Measurements from ENCODE around the gene RBM8A. TPM values are rescaled to one million over a fixed set of nuclear protein-coding genes. Genes with fewer than 3 reads are reported as not detected.

Gene RBM8A
- total and polyA plus RNA-seq, 5 donors from 2014 or later = 143 to 176 (median 154) TPM

- H3K4me1 ChIP-seq (ENCODE audit: control insufficient read depth, insufficient read depth, low read length, poor library complexity, severe bottlenecking) = peaks cover 49% of the 10 kb centered on the region
- H3K27me3 Mint-ChIP-seq = no peaks in the 10 kb centered on the region
- peak within 1 kb of the TSS; percentile 82 for H3K27ac ChIP-seq (ENCODE audit: insufficient read depth, low read length, poor library complexity, severe bottlenecking)
- peak; percentile 91 to 93 for ATAC-seq (ENCODE audit: low read depth in 2 of 2)
- H3K27me3 ChIP-seq (ENCODE audit: control insufficient read depth, insufficient read depth, low read length) = no peaks in the 10 kb centered on the region
- peak; percentile 90 to 97 (median 92) for DNase-seq
- peak within 1 kb of the TSS; percentile 95 to 96 (median 96) for H3K4me3 Mint-ChIP-seq
- no peaks in the 10 kb centered on the region for H3K36me3 ChIP-seq (ENCODE audit: control insufficient read depth, insufficient read depth, low read length)
- peaks cover 11% of the 10 kb centered on the region for H3K36me3 Mint-ChIP-seq
- no peaks in the 10 kb centered on the region for H3K9me3 ChIP-seq (ENCODE audit: control insufficient read depth in 2 of 2, low read length in 2 of 2)
- H3K9me3 Mint-ChIP-seq = peaks cover 0 to 4% (median 0%) of the 10 kb centered on the region in 7 donors
- peak within 1 kb of the TSS; percentile 96 to 99 (median 97) for H3K27ac Mint-ChIP-seq
- peak within 1 kb of the TSS; percentile 97 for H3K4me3 ChIP-seq (ENCODE audit: low read depth, low read length)
- H3K4me1 Mint-ChIP-seq = peaks cover 22 to 68% (median 41%) of the 10 kb centered on the region in 4 donors
Observed at GRCh38 chr1:145964328-145965118, 37.2 kb upstream of the RBM8A start, which contains the start of the genes ANKRD34A and POLR3GL. Gene ANKRD34A (minus strand): TSS chr1:145964575. CDS start chr1:145961759, 2,816 bp downstream. Gene POLR3GL (plus strand): TSS chr1:145964690. CDS start chr1:145974866, 10,176 bp downstream.

GRCh38 chr1:145963265-145964019 lies 36.2 kb upstream of the RBM8A start:
- Mint-ChIP-seq H3K9me3 (peaks cover 0 to 4% (median 0%) of the 10 kb centered on the region in 7 donors), H3K27ac (peak overlapping the region; percentile 96 to 99 (median 97)), H3K36me3 (peaks cover 11% of the 10 kb centered on the region), H3K4me1 (peaks cover 22 to 73% (median 51%) of the 10 kb centered on the region in 4 donors), H3K27me3 (no peaks in the 10 kb centered on the region), H3K4me3 (peak overlapping the region; percentile 95 to 96 (median 96))
- peak overlapping the region; percentile 82 for H3K27ac ChIP-seq (ENCODE audit: insufficient read depth, low read length, poor library complexity, severe bottlenecking)
- no peaks in the 10 kb centered on the region for H3K27me3 ChIP-seq (ENCODE audit: control insufficient read depth, insufficient read depth, low read length)
- ATAC-seq (ENCODE audit: low read depth in 2 of 2) (no peak), DNase-seq (no peak)
- no peaks in the 10 kb centered on the region for H3K9me3 ChIP-seq (ENCODE audit: control insufficient read depth in 2 of 2, low read length in 2 of 2)
- peak overlapping the region; percentile 97 for H3K4me3 ChIP-seq (ENCODE audit: low read depth, low read length)
- peaks cover 60% of the 10 kb centered on the region for H3K4me1 ChIP-seq (ENCODE audit: control insufficient read depth, insufficient read depth, low read length, poor library complexity, severe bottlenecking)
- H3K36me3 ChIP-seq (ENCODE audit: control insufficient read depth, insufficient read depth, low read length) = no peaks in the 10 kb centered on the region

DNA sequence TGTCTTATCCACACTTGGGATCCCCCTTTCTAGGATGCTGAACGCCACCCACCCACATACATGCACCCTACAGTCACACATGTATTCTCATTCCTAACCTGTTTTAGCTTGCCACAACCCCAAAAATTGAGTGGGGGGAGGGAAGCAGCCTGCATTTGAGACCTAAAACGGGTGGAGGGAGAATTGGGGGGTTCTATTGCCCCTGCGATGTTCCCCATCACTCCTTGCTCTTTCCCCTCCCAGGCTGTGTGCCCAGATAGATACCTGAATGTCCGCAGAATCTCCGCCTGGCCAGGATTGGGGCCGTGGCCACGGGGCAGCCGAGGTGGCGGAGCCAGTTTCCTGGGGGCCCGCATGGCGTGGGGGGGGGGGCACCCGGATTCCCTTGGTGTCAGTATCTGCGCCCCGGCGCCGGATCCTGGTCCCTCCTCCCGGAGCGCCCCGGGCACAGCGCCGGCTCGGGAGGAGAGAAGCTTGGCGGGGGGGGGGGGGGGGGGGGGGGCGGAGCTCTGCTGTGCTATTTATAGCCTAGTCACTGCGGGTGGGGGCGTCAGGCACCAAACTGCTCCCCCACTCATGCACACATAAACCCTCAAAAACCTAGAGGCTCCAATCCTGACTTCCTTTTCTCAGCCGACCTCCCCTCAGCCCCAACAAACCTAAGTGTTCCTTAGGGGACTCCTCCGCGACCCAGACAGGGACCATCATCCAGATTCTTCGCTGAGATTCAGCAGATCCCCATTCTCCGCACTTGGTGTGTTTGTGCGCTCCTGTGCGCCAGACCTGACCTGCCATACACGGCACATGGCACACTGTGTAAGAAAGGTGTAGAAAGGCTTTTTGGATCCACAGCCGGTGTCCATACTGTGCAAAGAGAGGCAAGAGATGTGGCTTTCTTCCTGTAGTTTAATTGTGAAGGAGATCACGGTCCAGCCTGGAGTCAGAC lies 35.1 kb upstream of the RBM8A start:
- no peaks in the 10 kb centered on the region for H3K9me3 ChIP-seq (ENCODE audit: control insufficient read depth in 2 of 2, low read length in 2 of 2)
- DNase-seq (peak in 2 of 3 donors; percentile 27 to 41), ATAC-seq (ENCODE audit: low read depth in 2 of 2) (no peak)
- no peaks in the 10 kb centered on the region for H3K36me3 ChIP-seq (ENCODE audit: control insufficient read depth, insufficient read depth, low read length)
- Mint-ChIP-seq H3K4me1 (peaks cover 19 to 71% (median 50%) of the 10 kb centered on the region in 4 donors), H3K27me3 (no peaks in the 10 kb centered on the region), H3K27ac (peak overlapping the region; percentile 96 to 99 (median 96)), H3K9me3 (peaks cover 0 to 2% (median 0%) of the 10 kb centered on the region in 7 donors), H3K4me3 (peak overlapping the region; percentile 95 to 97 (median 96)), H3K36me3 (peaks cover 3% of the 10 kb centered on the region)
- H3K27me3 ChIP-seq (ENCODE audit: control insufficient read depth, insufficient read depth, low read length) = no peaks in the 10 kb centered on the region
- peak overlapping the region; percentile 82 for H3K27ac ChIP-seq (ENCODE audit: insufficient read depth, low read length, poor library complexity, severe bottlenecking)
- peak overlapping the region; percentile 97 for H3K4me3 ChIP-seq (ENCODE audit: low read depth, low read length)
- H3K4me1 ChIP-seq (ENCODE audit: control insufficient read depth, insufficient read depth, low read length, poor library complexity, severe bottlenecking) = peaks cover 64% of the 10 kb centered on the region

DNA sequence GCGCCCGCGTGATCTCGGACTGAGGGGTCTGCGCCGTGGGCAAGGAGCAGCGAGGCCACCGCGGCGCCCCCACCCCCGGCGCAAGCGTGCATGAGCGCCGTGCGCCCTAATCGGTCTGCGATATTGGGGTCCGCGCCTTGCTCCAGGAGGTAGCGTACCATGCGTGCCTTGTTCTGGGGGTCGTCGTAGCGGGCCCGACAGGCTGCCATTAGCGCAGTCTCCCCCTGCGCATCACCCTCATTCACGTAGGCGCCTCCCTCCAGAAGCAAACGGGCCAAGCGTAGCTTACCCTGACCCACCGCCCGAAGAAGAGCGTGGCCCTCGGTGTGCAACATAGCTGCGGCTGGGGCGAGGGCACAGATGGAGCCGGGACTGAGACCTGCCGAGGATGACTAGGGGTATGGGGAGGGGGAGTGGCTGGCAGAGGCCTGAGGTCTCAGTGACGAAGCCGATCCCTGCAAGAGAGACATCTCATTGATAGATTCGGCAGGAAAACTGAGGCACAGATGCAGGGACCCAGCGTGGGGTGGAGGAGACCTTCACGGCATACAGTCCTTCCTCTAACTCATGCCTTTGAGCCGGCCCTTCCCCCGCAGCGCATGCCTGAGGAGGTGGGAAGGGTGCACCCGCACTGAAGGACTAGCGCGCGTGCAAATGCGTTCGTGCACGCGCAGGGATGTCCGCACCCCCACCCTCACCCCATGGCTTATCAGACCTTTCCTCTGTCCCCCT lies 34.3 kb upstream of the RBM8A start:
- Mint-ChIP-seq H3K27me3 (no peaks in the 10 kb centered on the region), H3K36me3 (no peaks in the 10 kb centered on the region), H3K9me3 (no peaks in the 10 kb centered on the region), H3K4me3 (peak overlapping the region; percentile 93 to 97 (median 96)), H3K4me1 (peaks cover 24 to 71% (median 56%) of the 10 kb centered on the region in 4 donors), H3K27ac (peak overlapping the region; percentile 45 to 96 (median 94))
- Histone ChIP-seq H3K4me3 (ENCODE audit: low read depth, low read length) (peak overlapping the region; percentile 88), H3K9me3 (ENCODE audit: control insufficient read depth in 2 of 2, low read length in 2 of 2) (no peaks in the 10 kb centered on the region), H3K4me1 (ENCODE audit: control insufficient read depth, insufficient read depth, low read length, poor library complexity, severe bottlenecking) (peaks cover 72% of the 10 kb centered on the region), H3K27me3 (ENCODE audit: control insufficient read depth, insufficient read depth, low read length) (no peaks in the 10 kb centered on the region), H3K36me3 (ENCODE audit: control insufficient read depth, insufficient read depth, low read length) (no peaks in the 10 kb centered on the region), H3K27ac (ENCODE audit: insufficient read depth, low read length, poor library complexity, severe bottlenecking) (peak overlapping the region; percentile 82)
- DNase-seq = peak in 2 of 3 donors; percentile 48 to 55
- ATAC-seq (ENCODE audit: low read depth in 2 of 2) = no peak

DNA sequence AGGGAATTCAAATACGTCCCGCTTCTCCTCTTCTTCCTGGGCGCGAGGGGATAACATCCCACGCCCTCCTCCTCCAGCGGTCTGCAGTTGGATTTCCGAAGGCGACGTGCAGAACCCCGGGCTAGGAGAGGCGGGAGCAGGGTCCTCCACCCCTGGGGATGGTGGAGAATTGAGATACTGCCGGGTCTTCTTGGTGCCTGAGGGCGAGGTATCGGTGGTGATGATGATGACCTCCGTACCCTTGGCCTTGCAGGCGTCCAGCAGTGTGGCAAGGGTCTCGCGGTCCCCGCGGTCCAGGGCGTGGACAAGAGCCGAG lies 33.8 kb upstream of the RBM8A start:
- Mint-ChIP-seq H3K9me3 (no peaks in the 10 kb centered on the region), H3K27me3 (no peaks in the 10 kb centered on the region), H3K4me1 (peaks cover 24 to 77% (median 60%) of the 10 kb centered on the region in 4 donors), H3K4me3 (peak overlapping the region; percentile 93 to 97 (median 96)), H3K36me3 (no peaks in the 10 kb centered on the region), H3K27ac (peak overlapping the region; percentile 84 to 96 (median 94))
- Histone ChIP-seq H3K4me1 (ENCODE audit: control insufficient read depth, insufficient read depth, low read length, poor library complexity, severe bottlenecking) (peaks cover 77% of the 10 kb centered on the region), H3K36me3 (ENCODE audit: control insufficient read depth, insufficient read depth, low read length) (no peaks in the 10 kb centered on the region), H3K27ac (ENCODE audit: insufficient read depth, low read length, poor library complexity, severe bottlenecking) (peak overlapping the region; percentile 69), H3K4me3 (ENCODE audit: low read depth, low read length) (peak overlapping the region; percentile 88), H3K9me3 (ENCODE audit: control insufficient read depth in 2 of 2, low read length in 2 of 2) (no peaks in the 10 kb centered on the region), H3K27me3 (ENCODE audit: control insufficient read depth, insufficient read depth, low read length) (no peaks in the 10 kb centered on the region)
- DNase-seq (no peak), ATAC-seq (ENCODE audit: low read depth in 2 of 2) (no peak)

- peak overlapping the region; percentile 84 to 96 (median 94) for H3K27ac Mint-ChIP-seq
- Histone ChIP-seq H3K27me3 (ENCODE audit: control insufficient read depth, insufficient read depth, low read length) (no peaks in the 10 kb centered on the region), H3K9me3 (ENCODE audit: control insufficient read depth in 2 of 2, low read length in 2 of 2) (no peaks in the 10 kb centered on the region), H3K36me3 (ENCODE audit: control insufficient read depth, insufficient read depth, low read length) (no peaks in the 10 kb centered on the region), H3K4me1 (ENCODE audit: control insufficient read depth, insufficient read depth, low read length, poor library complexity, severe bottlenecking) (peaks cover 79% of the 10 kb centered on the region), H3K27ac (ENCODE audit: insufficient read depth, low read length, poor library complexity, severe bottlenecking) (peak overlapping the region; percentile 69), H3K4me3 (ENCODE audit: low read depth, low read length) (peak overlapping the region; percentile 88)
- no peak for ATAC-seq (ENCODE audit: low read depth in 2 of 2)
- H3K27me3 Mint-ChIP-seq = no peaks in the 10 kb centered on the region
- no peaks in the 10 kb centered on the region for H3K9me3 Mint-ChIP-seq
- peaks cover 24 to 79% (median 65%) of the 10 kb centered on the region in 4 donors for H3K4me1 Mint-ChIP-seq
- peak overlapping the region; percentile 93 to 97 (median 96) for H3K4me3 Mint-ChIP-seq
- H3K36me3 Mint-ChIP-seq = no peaks in the 10 kb centered on the region
- peak; percentile 41 to 64 (median 53) for DNase-seq
Observed at GRCh38 chr1:145960468-145961108, 33.3 kb upstream of the RBM8A start.

Measured in CD4-positive, CD25-positive, alpha-beta regulatory T cell (primary cell).